K562 (cell line): ENCODE results near the gene RAB3GAP2. TPM values are rescaled to one million over a fixed set of nuclear protein-coding genes. Genes with fewer than 3 reads are reported as not detected.

Experiments
- ATF7 ChIP-seq: fragments of 450-650 bp; IDR thresholded peaks from 2 replicates; pipeline ENCODE4 v1.7.1; 2014; ENCODE audit warnings: mild to moderate bottlenecking, moderate library complexity
- CEBPB ChIP-seq: fragments of 450-650 bp; IDR thresholded peaks from 2 replicates; pipeline ENCODE4 v1.6.1; 2016; ENCODE audit warnings: missing genetic modification characterization, missing compliant biosample characterization
- CXXC5 ChIP-seq: fragments of 250-450 bp; sonication (Bioruptor Pico); IDR thresholded peaks from 2 replicates; pipeline ENCODE4 v1.8.0; 2022; ENCODE audit warnings: inconsistent platforms, mild to moderate bottlenecking, moderate library complexity
- FOSL1 ChIP-seq: fragments of 200-800 bp; sonication (Bioruptor generic); conservative IDR thresholded peaks from 2 replicates; pipeline ENCODE4 v1.6.1; 2016; ENCODE audit warnings: missing genetic modification characterization, missing compliant biosample characterization
- HDAC8 ChIP-seq: fragments of 450-650 bp; IDR thresholded peaks from 2 replicates; pipeline ENCODE4 v1.6.1; 2016; ENCODE audit warnings: mild to moderate bottlenecking, missing genetic modification characterization, moderate library complexity, missing compliant biosample characterization
- JUND ChIP-seq, 2 experiments: IDR thresholded peaks; 2 replicates in 1 of 2; 3 replicates in 1 of 2; pipeline ENCODE4 v1.6.1; 2011; ENCODE audit warnings: borderline replicate concordance in 2 of 2, low read depth in 2 of 2, low read length in 2 of 2, improper control_type of control experiment in 1 of 2, missing biosample characterization in 1 of 2, missing genetic modification characterization in 1 of 2, missing genetic modification reagents in 1 of 2
- KDM1A ChIP-seq, 2 experiments: fragments of 450-650 bp; IDR thresholded peaks; 2 replicates each; pipeline ENCODE4 v1.6.1; 2016; ENCODE audit warnings: mild to moderate bottlenecking in 2 of 2
- MGA ChIP-seq: fragments of 450-650 bp; IDR thresholded peaks from 2 replicates; pipeline ENCODE4 v1.6.1; 2016; ENCODE audit warnings: mild to moderate bottlenecking, moderate library complexity
- RNF2 ChIP-seq: sonication (generic); IDR thresholded peaks from 2 replicates; pipeline ENCODE4 v1.6.1; 2016
- ZNF584 ChIP-seq: fragments of 200-800 bp; sonication (Bioruptor generic); IDR thresholded peaks from 2 replicates; pipeline ENCODE4 v1.6.1; 2016; ENCODE audit warnings: low read depth, mild to moderate bottlenecking, missing genetic modification characterization, missing compliant biosample characterization
- polyA plus RNA-seq, 8 experiments: library from polyadenylated mRNA; depleted of rRNA in 4 of 8; stranded (reverse) in 5 of 8; unstranded in 3 of 8; fragments of >200 nt; fragmentation: Nextera tagmentation in 2 of 8; fragmentation: Illumina TruSeq in 1 of 8; extraction: Ambion mirVana in 2 of 8; extraction: Trizol in 1 of 8; gene quantifications; 2 replicates each; pipeline versions ENCODE4 v1.2.1 to v1.2.3, GENCODE V29; 2011 to 2014; ENCODE audit warnings: inconsistent platforms in 1 of 8, missing spikeins in 1 of 8
- total RNA-seq, 7 experiments: library from RNA; depleted of rRNA in 6 of 7; stranded (reverse); fragments of >200 nt in 6 of 7; fragmentation: Illumina TruSeq in 2 of 7; extraction: Trizol in 2 of 7; gene quantifications; 2 replicates each; pipeline versions ENCODE4 v1.2.1 to v1.2.3, GENCODE V29; 2011 to 2021; ENCODE audit warnings: low replicate concordance in 1 of 7
- TF ChIP-seq, protein P1 (sequence below): fragments of 250-450 bp; sonication (Bioruptor Pico); IDR thresholded peaks from 2 replicates; pipeline ENCODE4 v1.4.0; 2020
- TF ChIP-seq, protein P2 (sequence below): fragments of 450-650 bp; formaldehyde crosslinking; IDR thresholded peaks from 2 replicates; pipeline ENCODE4 v1.4.0; 2022; ENCODE audit warnings: missing genetic modification characterization

The RAB3GAP2 gene
- total and polyA plus RNA-seq, 9 of the 15 experiments (the other 6 are each of a cell fraction or from before 2014, with no cell fraction given): 14.1 to 69.1 (median 32.2) TPM

- peak; percentile 90 for TF ChIP-seq MGA
- peak; percentile 75; the same call in 1 of the 2 replicates for TF ChIP-seq FOSL1
- TF ChIP-seq, protein P1, sequence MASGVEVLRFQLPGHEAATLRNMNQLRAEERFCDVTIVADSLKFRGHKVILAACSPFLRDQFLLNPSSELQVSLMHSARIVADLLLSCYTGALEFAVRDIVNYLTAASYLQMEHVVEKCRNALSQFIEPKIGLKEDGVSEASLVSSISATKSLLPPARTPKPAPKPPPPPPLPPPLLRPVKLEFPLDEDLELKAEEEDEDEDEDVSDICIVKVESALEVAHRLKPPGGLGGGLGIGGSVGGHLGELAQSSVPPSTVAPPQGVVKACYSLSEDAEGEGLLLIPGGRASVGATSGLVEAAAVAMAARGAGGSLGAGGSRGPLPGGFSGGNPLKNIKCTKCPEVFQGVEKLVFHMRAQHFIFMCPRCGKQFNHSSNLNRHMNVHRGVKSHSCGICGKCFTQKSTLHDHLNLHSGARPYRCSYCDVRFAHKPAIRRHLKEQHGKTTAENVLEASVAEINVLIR: peak; percentile 44; the same call in 1 of the 2 replicates
- TF ChIP-seq CXXC5: peak; percentile 64
- TF ChIP-seq ZNF584 (CRISPR knock-in tag): peak; percentile 81; the same call in 1 of the 2 replicates
- peak; percentile 43; the same call in 1 of the 2 replicates for TF ChIP-seq ATF7
- TF ChIP-seq CEBPB (tag): peak; percentile 59
- TF ChIP-seq JUND (IDR thresholded peaks at IDR 0.05; ENCODE audit: borderline replicate concordance, low read depth, low read length): peak; percentile 58; the same call in 1 of the 2 replicates
- TF ChIP-seq JUND (tag; IDR thresholded peaks at IDR 0.05; ENCODE audit: borderline replicate concordance, low read depth, low read length): peak; percentile 42; the same call in 1 of the 3 replicates
- TF ChIP-seq KDM1A (IDR thresholded peaks at IDR 0.05): 0 out of 4 replicates have a peak, but pooled peaks have one; percentile 12 to 14
- TF ChIP-seq, protein P2, sequence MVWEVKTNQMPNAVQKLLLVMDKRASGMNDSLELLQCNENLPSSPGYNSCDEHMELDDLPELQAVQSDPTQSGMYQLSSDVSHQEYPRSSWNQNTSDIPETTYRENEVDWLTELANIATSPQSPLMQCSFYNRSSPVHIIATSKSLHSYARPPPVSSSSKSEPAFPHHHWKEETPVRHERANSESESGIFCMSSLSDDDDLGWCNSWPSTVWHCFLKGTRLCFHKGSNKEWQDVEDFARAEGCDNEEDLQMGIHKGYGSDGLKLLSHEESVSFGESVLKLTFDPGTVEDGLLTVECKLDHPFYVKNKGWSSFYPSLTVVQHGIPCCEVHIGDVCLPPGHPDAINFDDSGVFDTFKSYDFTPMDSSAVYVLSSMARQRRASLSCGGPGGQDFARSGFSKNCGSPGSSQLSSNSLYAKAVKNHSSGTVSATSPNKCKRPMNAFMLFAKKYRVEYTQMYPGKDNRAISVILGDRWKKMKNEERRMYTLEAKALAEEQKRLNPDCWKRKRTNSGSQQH (CRISPR knock-in tag): 0 out of 2 replicates have a peak, but pooled peaks have one; percentile 53
- peak; percentile 80 for TF ChIP-seq HDAC8 (tag)
- 0 out of 2 replicates have a peak, but pooled peaks have one; percentile 27 for TF ChIP-seq RNF2
These were observed 2.1 kb upstream of the RAB3GAP2 start (continued) for GRCh38 chr1:220274251-220274855.
